GM18505 (cell line): Measurements from ENCODE around the gene DNM3.
A peak's percentile ranks its signal among the peaks of the same experiment; 100 is the strongest.

Source experiments
- ATAC-seq: cut with Tn5 transposase; IDR thresholded peaks from one replicate; pipeline ENCODE4 v1.9.1; 2021; ENCODE audit not compliant: unreplicated experiment
- POLR2A ChIP-seq: IDR thresholded peaks from 4 replicates; pipeline ENCODE4 v1.6.1; 2011; ENCODE audit warnings: borderline replicate concordance; ENCODE audit not compliant: insufficient read depth, insufficient read length; ENCODE audit errors: extremely low read depth

The DNM3 gene

GRCh38 chr1:172324761-172325160 lies 483.5 kb downstream of the DNM3 start:
- no peak for TF ChIP-seq POLR2A
- no peak for ATAC-seq

GRCh38 chr1:172325531-172325930 lies 484.2 kb downstream of the DNM3 start:
- no peak for TF ChIP-seq POLR2A

DNA sequence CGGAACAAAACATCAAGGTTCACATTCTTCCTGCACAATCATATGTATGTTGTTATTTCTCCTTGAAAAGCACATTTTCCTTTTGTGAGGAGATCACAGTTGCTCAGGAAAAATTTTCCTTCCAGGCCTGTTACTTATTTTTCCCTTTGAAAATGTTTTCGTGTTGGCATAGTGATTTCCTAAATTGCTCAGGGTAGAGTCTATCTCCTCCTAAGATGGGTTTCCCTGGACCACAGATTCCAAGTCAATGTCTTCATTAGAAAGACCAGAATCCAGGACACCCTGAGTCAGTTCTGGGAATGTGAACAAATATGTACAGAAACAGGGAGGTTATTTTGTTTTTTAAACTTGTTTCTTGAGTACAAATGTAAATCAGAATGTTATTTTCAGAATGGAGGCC lies 484.8 kb downstream of the DNM3 start:
- ATAC-seq = no peak
- no peak for TF ChIP-seq POLR2A

More at GRCh38 chr1:172325531-172325930, 484.2 kb downstream of the DNM3 start:
- ATAC-seq = no peak

DNA sequence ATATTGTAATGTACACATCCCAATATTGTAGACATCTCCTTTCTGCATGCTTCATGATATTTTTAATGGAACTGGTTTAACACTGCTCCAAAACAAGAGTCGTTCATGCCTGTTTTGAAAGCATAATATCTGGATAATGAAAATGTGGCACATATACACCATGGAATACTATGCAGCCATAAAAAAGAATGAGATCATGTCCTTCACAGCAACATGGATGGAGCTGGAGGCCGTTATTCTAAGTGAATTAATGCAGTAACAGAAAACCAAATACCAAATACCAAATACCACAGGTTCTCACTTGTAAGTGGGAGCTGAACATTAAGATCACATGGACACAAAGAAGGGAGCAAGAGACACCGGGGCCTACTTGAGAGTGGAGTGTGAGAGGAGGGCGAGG lies 487.0 kb downstream of the DNM3 start:
- no peak for TF ChIP-seq POLR2A
- ATAC-seq = no peak

DNA sequence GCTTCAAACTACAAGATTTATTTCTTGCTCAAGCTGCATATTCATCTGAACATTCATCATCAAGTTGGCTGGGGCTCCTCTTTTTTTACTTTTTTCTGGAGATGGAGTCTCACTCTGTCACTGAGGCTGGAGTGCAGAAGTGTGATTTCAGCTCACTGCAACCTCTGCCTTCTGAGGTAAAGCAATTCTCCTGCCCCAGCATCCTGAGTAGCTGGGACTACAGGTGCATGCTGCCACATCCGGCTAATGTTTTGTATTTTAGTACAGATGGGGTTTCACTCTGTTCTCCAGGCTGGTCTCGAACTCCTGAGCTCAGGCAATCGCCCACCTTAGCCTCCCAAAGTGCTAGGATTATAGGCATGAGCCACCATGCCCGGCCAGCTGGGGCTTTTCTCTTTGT lies 490.9 kb downstream of the DNM3 start:
- ATAC-seq = no peak
- TF ChIP-seq POLR2A = no peak

DNA sequence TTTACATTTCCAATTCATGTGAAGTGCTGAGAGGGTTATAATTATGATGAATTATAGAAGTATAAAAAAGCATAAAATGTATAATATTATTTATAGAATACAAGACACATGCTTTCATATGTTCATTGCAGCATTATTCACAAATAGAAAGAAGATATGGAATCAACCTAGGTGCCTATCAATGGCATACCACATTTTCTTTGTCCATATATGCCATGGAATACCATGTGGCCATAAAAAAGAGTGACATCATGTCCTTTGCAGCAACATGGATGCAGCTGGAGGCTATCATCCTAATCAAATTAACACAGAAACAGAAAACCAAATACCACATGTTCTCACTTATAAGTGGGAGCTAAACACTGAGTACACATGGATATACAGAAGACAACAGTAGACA lies 494.1 kb downstream of the DNM3 start:
- no peak for TF ChIP-seq POLR2A
- no peak for ATAC-seq

- TF ChIP-seq POLR2A = no peak
- ATAC-seq = no peak
Measured at GRCh38 chr1:172338295-172338735, 497.0 kb downstream of the DNM3 start.

DNA sequence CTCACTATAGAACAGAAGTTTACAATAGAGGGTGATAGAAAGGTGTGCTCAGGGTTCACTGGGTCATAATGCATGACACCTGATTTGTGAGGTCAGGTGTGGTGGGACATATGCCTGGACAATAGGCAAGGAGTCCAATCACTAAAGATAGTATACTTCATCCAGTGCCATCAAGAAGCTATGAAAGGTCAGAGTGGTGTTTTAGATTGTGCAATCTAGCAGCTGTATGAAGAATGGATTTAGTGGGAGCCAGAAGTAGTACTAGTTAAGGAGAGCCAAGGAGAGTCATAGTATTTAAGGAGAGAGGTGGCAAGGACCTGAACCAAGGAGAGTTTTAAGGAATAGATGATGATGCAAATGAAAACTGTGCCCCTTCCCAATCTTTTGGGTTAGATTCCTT lies 498.5 kb downstream of the DNM3 start:
- ATAC-seq = no peak
- no peak for TF ChIP-seq POLR2A

GRCh38 chr1:172340520-172340919 lies 499.2 kb downstream of the DNM3 start:
- ATAC-seq = no peak
- no peak for TF ChIP-seq POLR2A

DNA sequence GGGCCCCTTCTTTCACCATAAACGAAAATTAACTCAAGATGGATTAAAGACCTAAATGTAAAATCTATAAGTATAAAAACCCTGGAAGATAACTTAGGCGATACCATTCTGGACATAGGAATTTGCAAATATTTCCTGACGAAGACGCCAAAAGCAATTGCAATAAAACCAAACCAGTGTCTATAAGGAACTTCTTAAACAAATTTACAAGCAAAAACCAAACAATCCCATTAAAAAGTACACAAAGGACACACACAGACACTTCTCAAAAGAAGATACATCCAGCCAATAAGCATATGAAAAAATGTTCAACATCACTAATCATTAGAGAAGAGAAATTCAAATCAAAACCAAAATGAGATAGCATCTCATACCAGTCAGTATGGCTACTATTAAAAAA lies 500.4 kb downstream of the DNM3 start:
- ATAC-seq = no peak
- TF ChIP-seq POLR2A = no peak

- TF ChIP-seq POLR2A = no peak
- ATAC-seq = peak; percentile 51
Measured at GRCh38 chr1:172342584-172343239, 501.4 kb downstream of the DNM3 start.

DNA sequence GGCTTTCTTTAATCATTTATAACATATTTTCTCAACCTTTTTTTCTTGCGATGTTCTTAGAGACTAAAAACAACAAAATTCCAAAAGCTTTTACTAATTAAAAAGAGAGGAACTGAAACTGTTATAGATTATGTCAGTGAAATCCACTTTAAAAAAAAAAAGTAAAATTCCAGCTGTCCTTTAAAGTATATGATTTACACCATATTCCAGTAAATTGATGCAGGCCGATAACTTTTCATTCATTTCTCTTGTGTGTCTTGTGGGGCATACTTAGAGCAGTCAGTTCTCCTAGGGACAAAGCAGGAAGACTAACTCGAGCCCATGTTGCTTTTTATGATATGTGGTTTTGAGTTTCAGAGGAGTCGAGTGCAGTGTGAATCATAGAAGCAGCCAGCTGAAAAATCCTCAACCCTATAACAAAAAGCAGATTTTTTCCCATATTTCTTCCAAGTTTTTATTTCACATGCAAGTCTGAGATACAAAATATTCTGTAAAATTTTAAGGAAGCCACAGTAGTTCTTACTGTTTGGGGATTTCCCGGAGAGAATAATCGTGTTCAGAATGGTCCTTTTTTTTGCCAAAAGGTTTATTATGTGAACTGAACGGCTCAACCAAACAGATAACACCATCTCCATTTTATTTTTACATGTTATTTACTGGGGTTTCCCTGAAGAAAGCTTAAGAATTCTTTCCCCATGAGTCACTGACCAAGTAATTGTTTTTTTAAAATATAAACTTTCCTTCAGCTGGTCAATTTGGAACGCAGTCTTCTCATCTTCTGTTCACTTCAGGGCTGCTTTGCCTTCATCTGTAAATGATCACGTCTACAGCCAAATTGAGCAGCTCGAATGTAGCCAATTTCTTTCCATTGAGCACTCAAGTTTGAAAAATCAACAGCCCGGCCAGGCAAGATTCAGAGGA lies 502.2 kb downstream of the DNM3 start:
- ATAC-seq = no peak
- TF ChIP-seq POLR2A = no peak

DNA sequence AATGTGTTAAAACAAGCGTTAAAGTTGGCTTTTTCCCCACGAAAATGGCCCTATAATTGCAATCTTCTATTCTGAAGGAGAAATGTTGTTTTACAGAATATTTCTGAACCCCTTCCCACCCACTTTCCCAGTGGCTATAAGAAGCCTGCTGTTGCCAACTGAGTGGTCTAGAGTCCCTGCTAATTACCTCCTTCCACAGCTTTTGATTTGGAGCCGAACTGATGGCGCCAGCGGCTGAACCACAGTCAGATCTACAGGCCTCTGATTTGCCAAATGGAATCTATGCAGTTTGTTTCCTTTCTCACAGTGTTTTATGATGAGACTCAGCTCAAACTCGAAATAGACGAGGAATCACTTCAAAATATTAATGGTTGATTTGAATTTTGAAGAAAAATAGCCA lies 503.1 kb downstream of the DNM3 start:
- no peak for TF ChIP-seq POLR2A
- ATAC-seq = no peak

DNA sequence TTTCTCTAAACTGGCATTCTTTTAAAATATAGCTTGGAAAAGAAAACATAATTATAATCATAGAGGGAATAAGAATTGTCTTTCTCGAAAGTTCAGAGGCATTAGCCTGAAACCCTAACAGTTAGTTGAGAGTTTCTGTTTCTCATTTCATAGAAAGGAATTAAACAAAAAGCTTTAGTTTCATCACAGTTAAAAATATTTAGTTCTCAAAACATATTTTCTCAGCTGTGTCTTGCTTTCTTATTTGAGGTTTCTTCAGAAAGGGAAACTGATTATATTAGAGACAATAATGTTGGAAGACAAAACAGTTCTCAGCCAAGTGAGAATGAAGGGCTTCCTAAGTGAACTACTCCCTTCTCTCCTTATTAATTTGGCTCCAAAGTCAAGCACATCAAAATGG lies 503.8 kb downstream of the DNM3 start:
- ATAC-seq = no peak
- no peak for TF ChIP-seq POLR2A
